MV-4-11 (cell line): ENCODE measurements around the gene C3orf20.

Experiments used
- DNase-seq: peaks from one replicate; lab custom pipeline; 2025; lab: John Stamatoyannopoulos, UW

The C3orf20 gene

GRCh38 chr3:14774431-14774830 is 99.5 kb downstream of the C3orf20 start:
- no peak for DNase-seq

- DNase-seq = no peak
These were observed 100.1 kb downstream of the C3orf20 start for GRCh38 chr3:14775011-14775410.

- no peak for DNase-seq
These were observed 100.6 kb downstream of the C3orf20 start for GRCh38 chr3:14775563-14775962.

- no peak for DNase-seq
These were observed 104.2 kb downstream of the C3orf20 start for GRCh38 chr3:14779069-14779685.

- peak; percentile 40 for DNase-seq
These were observed 106.1 kb downstream of the C3orf20 start for GRCh38 chr3:14780927-14781507.

- DNase-seq = no peak
These were observed 108.6 kb downstream of the C3orf20 start for GRCh38 chr3:14783480-14784086.

GRCh38 chr3:14784087-14784681 is 109.2 kb downstream of the C3orf20 start:
- no peak for DNase-seq

- DNase-seq = no peak
These were observed 110.5 kb downstream of the C3orf20 start for GRCh38 chr3:14785207-14786155.

- no peak for DNase-seq
These were observed 111.4 kb downstream of the C3orf20 start for GRCh38 chr3:14786369-14786768.

- DNase-seq = no peak
These were observed 112.7 kb downstream of the C3orf20 start for GRCh38 chr3:14787630-14788029.

GRCh38 chr3:14788644-14789043 is 113.7 kb downstream of the C3orf20 start:
- no peak for DNase-seq

- no peak for DNase-seq
These were observed 114.3 kb downstream of the C3orf20 start for GRCh38 chr3:14789221-14789620.

GRCh38 chr3:14789640-14790285 is 114.8 kb downstream of the C3orf20 start:
- no peak for DNase-seq

GRCh38 chr3:14791343-14791945 is 116.5 kb downstream of the C3orf20 start:
- DNase-seq = peak; percentile 6

GRCh38 chr3:14792691-14793121 is 117.8 kb downstream of the C3orf20 start:
- DNase-seq = no peak

- no peak for DNase-seq
These were observed 118.4 kb downstream of the C3orf20 start for GRCh38 chr3:14793126-14793857.

GRCh38 chr3:14793858-14794234 is 118.9 kb downstream of the C3orf20 start:
- no peak for DNase-seq

GRCh38 chr3:14794435-14794834 is 119.5 kb downstream of the C3orf20 start:
- no peak for DNase-seq

- no peak for DNase-seq
These were observed 121.1 kb downstream of the C3orf20 start for GRCh38 chr3:14795996-14796395.

GRCh38 chr3:14796403-14797077 is 121.6 kb downstream of the C3orf20 start:
- DNase-seq = peak; percentile 10
